GM12892 (cell line): Measurements from ENCODE around the gene ZNF423.

Source experiments
- DNase-seq: peaks from one replicate; pipeline ENCODE4 v3.0.0; 2011; ENCODE audit not compliant: insufficient read length
- FAIRE-seq: peaks from 2 replicates; lab custom pipeline; 2011; peaks lifted over from hg19 to GRCh38; lab: Jason Lieb, UNC
- POLR2A ChIP-seq: IDR thresholded peaks from 2 replicates; pipeline ENCODE4 v1.6.1; 2011; ENCODE audit warnings: low read depth, low read length, control low read depth
- POLR2AphosphoS5 ChIP-seq: IDR thresholded peaks from 2 replicates; pipeline ENCODE4 v1.6.1; 2011; ENCODE audit warnings: low read depth, low read length, control low read depth
- TAF1 ChIP-seq: IDR thresholded peaks from 2 replicates; pipeline ENCODE4 v1.6.1; 2011; ENCODE audit warnings: low read depth, mild to moderate bottlenecking, control low read depth, low read length, borderline replicate concordance

ZNF423 gene

DNA sequence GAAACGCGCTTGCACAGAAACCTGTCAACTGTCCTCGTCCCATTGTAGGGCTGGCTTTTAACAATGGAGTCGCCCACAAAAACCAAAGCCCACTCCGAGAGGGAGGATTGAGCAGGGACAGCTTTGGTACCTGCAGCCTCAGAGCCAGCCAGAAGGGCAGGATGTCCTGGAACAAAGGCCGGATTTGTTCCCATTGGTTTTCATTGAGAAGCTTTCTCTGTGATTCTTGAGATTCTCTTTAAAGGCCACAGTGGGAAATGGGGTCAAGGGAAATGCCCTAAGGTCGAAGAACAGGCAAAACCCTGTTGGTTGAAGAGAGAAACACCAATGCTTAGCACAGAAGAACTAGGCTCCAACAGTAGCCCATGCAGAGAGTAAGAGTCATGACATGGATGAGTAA, 416.9 kb downstream of the ZNF423 start:
- FAIRE-seq (no peak), DNase-seq (no peak)
- TF ChIP-seq POLR2A (no peak), POLR2AphosphoS5 (no peak), TAF1 (no peak)
